HCT116 (cell line): ENCODE measurements around the gene NRGN. TPM values are rescaled to one million over a fixed set of nuclear protein-coding genes. Genes with fewer than 3 reads are reported as not detected.
A peak's percentile ranks its signal among the peaks of the same experiment; 100 is the strongest.

ENCODE experiments used
- ATAC-seq: fragments of 200-7000 bp; cut with Tn5 transposase; 2 replicates; pipeline ENCODE4 v1.9.1; 2020; ENCODE audit warnings: mild to moderate bottlenecking, moderate library complexity
- BruUV-seq: library from RNA; stranded (reverse); fragments of 400-500 nt; replicated peaks from 2 replicates; lab custom pipeline; 2021; lab: Mats Ljungman, UMichigan
- CTCF ChIA-PET: fragments of 300-600 bp; sonication (Branson Sonifier 250); formaldehyde crosslinking; loops from one replicate; lab custom pipeline; 2021; ENCODE audit warnings: antibody characterized with exemption; lab: Charles Lee
- POLR2A ChIA-PET: fragments of 300-600, 350-600 bp; sonication (Branson Sonifier 250); formaldehyde crosslinking; loops from one replicate; lab custom pipeline; 2021; ENCODE audit warnings: antibody characterized with exemption; lab: Charles Lee
- RAD21 ChIA-PET, 2 experiments: fragments of 300-600 bp; sonication (Branson Sonifier 250); formaldehyde crosslinking; loops; one replicate each; lab custom pipeline; 2023; ENCODE audit warnings: low total read pairs in 2 of 2; ENCODE audit not compliant: uncharacterized antibody in 2 of 2, unreplicated experiment in 2 of 2, low non-redundant PET in 1 of 2; lab: Charles Lee
- DNase-seq: peaks from one replicate; pipeline ENCODE4 v3.0.0-alpha.2; 2010; ENCODE audit warnings: low read depth, low spot score
- H2AFZ ChIP-seq: fragments of 200-600 bp; shearing (Covaris generic), sonication (generic); 2 replicates; pipeline ENCODE4 v1.6.1; 2017; ENCODE audit warnings: low read depth, mixed run types, mixed read lengths, antibody characterized with exemption, low read length; ENCODE audit not compliant: poor library complexity, severe bottlenecking
- H3K27ac ChIP-seq: 2 replicates; pipeline ENCODE4 v1.5.1; 2012; ENCODE audit warnings: low read depth, low read length
- H3K27me3 ChIP-seq: fragments of 200-600 bp; sonication (generic); 2 replicates; pipeline ENCODE4 v1.6.1; 2016; ENCODE audit warnings: mixed run types, low read length, mixed read lengths; ENCODE audit not compliant: insufficient read depth
- H3K36me3 ChIP-seq, 2 experiments: fragments of 200-500 bp in 1 of 2; fragments of 200-600 bp in 1 of 2; sonication (Bioruptor generic) in 1 of 2; sonication (generic) in 1 of 2; 2 replicates each; pipeline versions ENCODE4 v1.5.1 to v1.6.1; 2014 to 2016; ENCODE audit warnings: low read length in 2 of 2, inconsistent platforms in 1 of 2, mixed read lengths in 1 of 2, mixed run types in 1 of 2; ENCODE audit not compliant: insufficient read depth in 2 of 2, control insufficient read depth in 1 of 2
- H3K4me1 ChIP-seq, 2 experiments: fragments of 200-600 bp in 1 of 2; sonication (generic) in 1 of 2; 2 replicates each; pipeline versions ENCODE4 v1.5.1 to v1.6.1; 2012 to 2017; ENCODE audit warnings: low read length in 2 of 2, inconsistent platforms in 1 of 2, mild to moderate bottlenecking in 1 of 2, mixed read lengths in 1 of 2, mixed run types in 1 of 2, moderate library complexity in 1 of 2; ENCODE audit not compliant: insufficient read depth in 2 of 2, control insufficient read depth in 1 of 2
- H3K4me2 ChIP-seq: fragments of 200-600 bp; sonication (generic); 2 replicates; pipeline ENCODE4 v1.6.1; 2017; ENCODE audit warnings: mixed run types, low read length, mixed read lengths
- H3K4me3 ChIP-seq, 2 experiments: fragments of 200-600 bp in 1 of 2; sonication (generic) in 1 of 2; replicated peaks in 1 of 2; 2 replicates each; pipeline ENCODE4 v1.5.1; 2011 to 2016; ENCODE audit warnings: low read length in 2 of 2, control low read depth in 1 of 2, low read depth in 1 of 2, mild to moderate bottlenecking in 1 of 2, mixed read lengths in 1 of 2, mixed run types in 1 of 2
- H3K79me2 ChIP-seq: fragments of 200-600 bp; sonication (generic); 2 replicates; pipeline ENCODE4 v1.6.1; 2017; ENCODE audit warnings: mild to moderate bottlenecking, mixed run types, low read length, moderate library complexity, mixed read lengths; ENCODE audit not compliant: insufficient read depth
- H3K9ac ChIP-seq: fragments of 200-600 bp; sonication (generic); 2 replicates; pipeline ENCODE4 v1.6.1; 2016; ENCODE audit warnings: low read length, mixed read lengths
- H3K9me2 ChIP-seq: fragments of 200-600 bp; sonication (generic), shearing (Covaris generic); 2 replicates; pipeline ENCODE4 v1.6.1; 2017; ENCODE audit warnings: mixed run types, mild to moderate bottlenecking, moderate library complexity; ENCODE audit not compliant: insufficient read depth
- H3K9me3 ChIP-seq, 2 experiments: fragments of 200-500 bp in 1 of 2; fragments of 200-600 bp in 1 of 2; sonication (Bioruptor generic) in 1 of 2; sonication (generic) in 1 of 2; 2 replicates each; pipeline ENCODE4 v1.6.1; 2014 to 2017; ENCODE audit warnings: low read length in 2 of 2, mixed read lengths in 2 of 2, inconsistent platforms in 1 of 2, low read depth in 1 of 2, mild to moderate bottlenecking in 1 of 2, mixed run types in 1 of 2, moderate library complexity in 1 of 2; ENCODE audit not compliant: control insufficient read depth in 1 of 2, insufficient read depth in 1 of 2
- H4K20me1 ChIP-seq: fragments of 200-600 bp; sonication (generic), shearing (Covaris generic); 2 replicates; pipeline ENCODE4 v1.6.1; 2017; ENCODE audit warnings: mixed run types, mild to moderate bottlenecking, moderate library complexity; ENCODE audit not compliant: insufficient read depth
- CBX3 ChIP-seq: IDR thresholded peaks from 2 replicates; pipeline ENCODE4 v1.6.1; 2012; ENCODE audit warnings: low read depth
- CTCF ChIP-seq, 3 experiments: fragments of 200-600 bp in 1 of 3; sonication (generic) in 1 of 3; IDR thresholded peaks in 2 of 3; conservative IDR thresholded peaks in 1 of 3; 2 replicates each; pipeline ENCODE4 v1.5.1; 2012 to 2017; ENCODE audit warnings: low read depth in 2 of 3, low read length in 2 of 3, antibody characterized with exemption in 1 of 3, borderline replicate concordance in 1 of 3, control low read depth in 1 of 3, mild to moderate bottlenecking in 1 of 3, mixed read lengths in 1 of 3, mixed run types in 1 of 3, moderate library complexity in 1 of 3; ENCODE audit not compliant: insufficient read depth in 1 of 3
- EGR1 ChIP-seq: IDR thresholded peaks from 2 replicates; pipeline ENCODE4 v1.6.1; 2012; ENCODE audit warnings: low read depth
- ELF1 ChIP-seq: IDR thresholded peaks from 2 replicates; pipeline ENCODE4 v1.6.1; 2012; ENCODE audit warnings: low read depth, borderline replicate concordance
- EZH2 ChIP-seq: fragments of 200-600 bp; sonication (generic); IDR thresholded peaks from 2 replicates; pipeline ENCODE4 v1.6.1; 2017; ENCODE audit warnings: antibody characterized with exemption, mixed run types
- EZH2phosphoT487 ChIP-seq: fragments of 200-600 bp; IDR thresholded peaks from 2 replicates; pipeline ENCODE4 v1.6.1; 2018; ENCODE audit warnings: antibody characterized with exemption, borderline replicate concordance
- FOSL1 ChIP-seq: IDR thresholded peaks from 2 replicates; pipeline ENCODE4 v1.6.1; 2012; ENCODE audit warnings: low read depth
- JUND ChIP-seq: IDR thresholded peaks from 2 replicates; pipeline ENCODE4 v1.6.1; 2012
- POLR2A ChIP-seq: IDR thresholded peaks from 2 replicates; pipeline ENCODE4 v1.7.0; 2011; ENCODE audit warnings: borderline replicate concordance; ENCODE audit not compliant: insufficient read depth, insufficient read length; ENCODE audit errors: extremely low read depth
- POLR2AphosphoS5 ChIP-seq: IDR thresholded peaks from 2 replicates; pipeline ENCODE4 v1.6.1; 2011; ENCODE audit warnings: mild to moderate bottlenecking, low read depth, low read length, moderate library complexity
- SP1 ChIP-seq: IDR thresholded peaks from 2 replicates; pipeline ENCODE4 v1.6.1; 2012; ENCODE audit warnings: low read depth
- SRF ChIP-seq: IDR thresholded peaks from 2 replicates; pipeline ENCODE4 v1.6.1; 2012; ENCODE audit warnings: low read depth
- TCF7L2 ChIP-seq: IDR thresholded peaks from 2 replicates; pipeline ENCODE4 v1.7.0; 2011; ENCODE audit warnings: borderline replicate concordance, inconsistent platforms; ENCODE audit not compliant: insufficient read depth, insufficient read length; ENCODE audit errors: extremely low read depth
- ZNF274 ChIP-seq: fragments of 200-500 bp; sonication (Bioruptor generic); IDR thresholded peaks from 2 replicates; pipeline ENCODE4 v1.6.1; 2014; ENCODE audit warnings: mild to moderate bottlenecking, low read depth, low read length, inconsistent platforms
- intact Hi-C: fragments of 100-400 bp; cut with micrococcal nuclease; formaldehyde crosslinking; loops from 2 replicates; pipeline ENCODE4 v1.10.0; 2022
- total RNA-seq: library from RNA; stranded (reverse); gene quantifications from one replicate; pipeline ENCODE4 v1.2.1, GENCODE V29; 2021; ENCODE audit not compliant: unreplicated experiment
- TF ChIP-seq, protein P1 (sequence below): IDR thresholded peaks from 2 replicates; pipeline ENCODE4 v1.6.1; 2012

NRGN gene
- total RNA-seq, 1 experiment from 2014 or later = 33.3 TPM

DNA sequence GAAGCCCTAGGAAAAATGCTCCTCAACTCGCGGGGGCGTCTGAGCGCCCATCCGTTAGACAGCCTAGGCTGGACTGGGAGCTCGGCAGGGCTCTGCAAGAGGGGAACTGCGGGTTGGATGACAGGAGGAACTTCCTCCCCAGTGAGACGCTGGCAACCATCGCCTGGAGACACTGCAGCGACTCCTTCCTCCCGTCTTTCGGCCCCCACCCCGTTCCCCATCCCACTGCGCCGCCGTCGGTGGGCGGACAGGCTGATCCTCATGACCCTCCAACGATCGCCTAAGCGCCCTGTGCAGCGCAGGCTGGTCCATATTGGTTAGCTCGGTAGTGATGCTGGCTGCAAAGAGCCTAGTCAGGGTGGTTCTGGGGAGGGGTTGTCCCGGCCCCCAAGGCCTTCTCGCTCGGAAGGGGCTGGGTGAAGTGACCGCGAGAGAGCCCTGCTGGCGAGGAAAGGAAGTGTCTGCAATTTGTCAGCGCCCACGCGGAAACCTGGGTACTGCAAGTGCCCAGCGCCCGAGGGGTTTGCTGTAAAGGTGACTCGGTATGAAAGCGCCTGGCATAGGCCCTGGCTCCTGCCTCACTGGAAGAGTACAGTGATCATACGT is 638 bp downstream of the NRGN start (continued):
- no peak for TF ChIP-seq SP1
- TF ChIP-seq EGR1 = peak; percentile 64
- no peak for TF ChIP-seq TCF7L2

- ChIA-PET RAD21 (no interaction called here), POLR2A (no interaction called here), CTCF (no interaction called here)
- no peak overlapping the region for H3K4me3 ChIP-seq
- no peak overlapping the region for H3K27ac ChIP-seq
- no peak overlapping the region for H2AFZ ChIP-seq
- ATAC-seq = no peak
- H3K79me2 ChIP-seq = 0 out of 2 replicates have a peak, but pooled peaks cover 5% of the 10 kb centered on the region
- H3K4me2 ChIP-seq = no peak overlapping the region
- no TSS peak for BruUV-seq
- H3K9me3 ChIP-seq = no peaks in the 10 kb centered on the region
- H3K36me3 ChIP-seq = no peaks in the 10 kb centered on the region
- TF ChIP-seq CTCF (IDR thresholded peaks at IDR 0.05 in 2 of 3, conservative IDR thresholded peaks at IDR 0.05 in 1 of 3; ENCODE audit: borderline replicate concordance in 1 of 3, insufficient read depth in 1 of 3, low read depth in 2 of 3, low read length in 2 of 3) (no peak), POLR2AphosphoS5 (no peak), TCF7L2 (no peak), CBX3 (no peak), JUND (no peak), EZH2phosphoT487 (no peak), EZH2 (no peak), SRF (no peak), ELF1 (no peak), ZNF274 (no peak), EGR1 (no peak), POLR2A (no peak), FOSL1 (no peak)
- TF ChIP-seq, protein P1, sequence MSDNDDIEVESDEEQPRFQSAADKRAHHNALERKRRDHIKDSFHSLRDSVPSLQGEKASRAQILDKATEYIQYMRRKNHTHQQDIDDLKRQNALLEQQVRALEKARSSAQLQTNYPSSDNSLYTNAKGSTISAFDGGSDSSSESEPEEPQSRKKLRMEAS = no peak
- no peaks in the 10 kb centered on the region for H4K20me1 ChIP-seq
- no peak for DNase-seq
- H3K9me2 ChIP-seq = no peaks in the 10 kb centered on the region
- intact Hi-C loops = no loop called here
- no peak overlapping the region for H3K9ac ChIP-seq
- H3K4me1 ChIP-seq = peaks cover 9 to 32% of the 10 kb centered on the region in 2 experiments
- H3K27me3 ChIP-seq = no peaks in the 10 kb centered on the region
These were observed 2.8 kb downstream of the NRGN start for GRCh38 chr11:124742555-124742954.
